HCT116 (cell line): ENCODE data around the gene TBATA. TPM values are rescaled to one million over a fixed set of nuclear protein-coding genes. Genes with fewer than 3 reads are reported as not detected.

Source experiments
- ATAC-seq: fragments of 200-7000 bp; cut with Tn5 transposase; 2 replicates; pipeline ENCODE4 v1.9.1; 2020; ENCODE audit warnings: mild to moderate bottlenecking, moderate library complexity
- BruUV-seq: library from RNA; stranded (reverse); fragments of 400-500 nt; replicated peaks from 2 replicates; lab custom pipeline; 2021; lab: Mats Ljungman, UMichigan
- CTCF ChIA-PET: fragments of 300-600 bp; sonication (Branson Sonifier 250); formaldehyde crosslinking; loops from one replicate; lab custom pipeline; 2021; ENCODE audit warnings: antibody characterized with exemption; lab: Charles Lee
- POLR2A ChIA-PET: fragments of 300-600, 350-600 bp; sonication (Branson Sonifier 250); formaldehyde crosslinking; loops from one replicate; lab custom pipeline; 2021; ENCODE audit warnings: antibody characterized with exemption; lab: Charles Lee
- RAD21 ChIA-PET, 2 experiments: fragments of 300-600 bp; sonication (Branson Sonifier 250); formaldehyde crosslinking; loops; one replicate each; lab custom pipeline; 2023; ENCODE audit warnings: low total read pairs in 2 of 2; ENCODE audit not compliant: uncharacterized antibody in 2 of 2, unreplicated experiment in 2 of 2, low non-redundant PET in 1 of 2; lab: Charles Lee
- DNase-seq: peaks from one replicate; pipeline ENCODE4 v3.0.0-alpha.2; 2010; ENCODE audit warnings: low read depth, low spot score
- H2AFZ ChIP-seq: fragments of 200-600 bp; shearing (Covaris generic), sonication (generic); 2 replicates; pipeline ENCODE4 v1.6.1; 2017; ENCODE audit warnings: low read depth, mixed run types, mixed read lengths, antibody characterized with exemption, low read length; ENCODE audit not compliant: poor library complexity, severe bottlenecking
- H3K27ac ChIP-seq: 2 replicates; pipeline ENCODE4 v1.5.1; 2012; ENCODE audit warnings: low read depth, low read length
- H3K27me3 ChIP-seq: fragments of 200-600 bp; sonication (generic); 2 replicates; pipeline ENCODE4 v1.6.1; 2016; ENCODE audit warnings: mixed run types, low read length, mixed read lengths; ENCODE audit not compliant: insufficient read depth
- H3K36me3 ChIP-seq, 2 experiments: fragments of 200-500 bp in 1 of 2; fragments of 200-600 bp in 1 of 2; sonication (Bioruptor generic) in 1 of 2; sonication (generic) in 1 of 2; 2 replicates each; pipeline versions ENCODE4 v1.5.1 to v1.6.1; 2014 to 2016; ENCODE audit warnings: low read length in 2 of 2, inconsistent platforms in 1 of 2, mixed read lengths in 1 of 2, mixed run types in 1 of 2; ENCODE audit not compliant: insufficient read depth in 2 of 2, control insufficient read depth in 1 of 2
- H3K4me1 ChIP-seq, 2 experiments: fragments of 200-600 bp in 1 of 2; sonication (generic) in 1 of 2; 2 replicates each; pipeline versions ENCODE4 v1.5.1 to v1.6.1; 2012 to 2017; ENCODE audit warnings: low read length in 2 of 2, inconsistent platforms in 1 of 2, mild to moderate bottlenecking in 1 of 2, mixed read lengths in 1 of 2, mixed run types in 1 of 2, moderate library complexity in 1 of 2; ENCODE audit not compliant: insufficient read depth in 2 of 2, control insufficient read depth in 1 of 2
- H3K4me2 ChIP-seq: fragments of 200-600 bp; sonication (generic); 2 replicates; pipeline ENCODE4 v1.6.1; 2017; ENCODE audit warnings: mixed run types, low read length, mixed read lengths
- H3K4me3 ChIP-seq, 2 experiments: fragments of 200-600 bp in 1 of 2; sonication (generic) in 1 of 2; replicated peaks in 1 of 2; 2 replicates each; pipeline ENCODE4 v1.5.1; 2011 to 2016; ENCODE audit warnings: low read length in 2 of 2, control low read depth in 1 of 2, low read depth in 1 of 2, mild to moderate bottlenecking in 1 of 2, mixed read lengths in 1 of 2, mixed run types in 1 of 2
- H3K79me2 ChIP-seq: fragments of 200-600 bp; sonication (generic); 2 replicates; pipeline ENCODE4 v1.6.1; 2017; ENCODE audit warnings: mild to moderate bottlenecking, mixed run types, low read length, moderate library complexity, mixed read lengths; ENCODE audit not compliant: insufficient read depth
- H3K9ac ChIP-seq: fragments of 200-600 bp; sonication (generic); 2 replicates; pipeline ENCODE4 v1.6.1; 2016; ENCODE audit warnings: low read length, mixed read lengths
- H3K9me2 ChIP-seq: fragments of 200-600 bp; sonication (generic), shearing (Covaris generic); 2 replicates; pipeline ENCODE4 v1.6.1; 2017; ENCODE audit warnings: mixed run types, mild to moderate bottlenecking, moderate library complexity; ENCODE audit not compliant: insufficient read depth
- H3K9me3 ChIP-seq, 2 experiments: fragments of 200-500 bp in 1 of 2; fragments of 200-600 bp in 1 of 2; sonication (Bioruptor generic) in 1 of 2; sonication (generic) in 1 of 2; 2 replicates each; pipeline ENCODE4 v1.6.1; 2014 to 2017; ENCODE audit warnings: low read length in 2 of 2, mixed read lengths in 2 of 2, inconsistent platforms in 1 of 2, low read depth in 1 of 2, mild to moderate bottlenecking in 1 of 2, mixed run types in 1 of 2, moderate library complexity in 1 of 2; ENCODE audit not compliant: control insufficient read depth in 1 of 2, insufficient read depth in 1 of 2
- H4K20me1 ChIP-seq: fragments of 200-600 bp; sonication (generic), shearing (Covaris generic); 2 replicates; pipeline ENCODE4 v1.6.1; 2017; ENCODE audit warnings: mixed run types, mild to moderate bottlenecking, moderate library complexity; ENCODE audit not compliant: insufficient read depth
- EGR1 ChIP-seq: IDR thresholded peaks from 2 replicates; pipeline ENCODE4 v1.6.1; 2012; ENCODE audit warnings: low read depth
- EZH2 ChIP-seq: fragments of 200-600 bp; sonication (generic); IDR thresholded peaks from 2 replicates; pipeline ENCODE4 v1.6.1; 2017; ENCODE audit warnings: antibody characterized with exemption, mixed run types
- EZH2phosphoT487 ChIP-seq: fragments of 200-600 bp; IDR thresholded peaks from 2 replicates; pipeline ENCODE4 v1.6.1; 2018; ENCODE audit warnings: antibody characterized with exemption, borderline replicate concordance
- JUND ChIP-seq: IDR thresholded peaks from 2 replicates; pipeline ENCODE4 v1.6.1; 2012
- RAD21 ChIP-seq: IDR thresholded peaks from 2 replicates; pipeline ENCODE4 v1.6.1; 2012; ENCODE audit warnings: low read depth, mild to moderate bottlenecking
- SIN3A ChIP-seq: IDR thresholded peaks from 2 replicates; pipeline ENCODE4 v1.6.1; 2012; ENCODE audit warnings: low read depth
- TCF7L2 ChIP-seq: IDR thresholded peaks from 2 replicates; pipeline ENCODE4 v1.7.0; 2011; ENCODE audit warnings: borderline replicate concordance, inconsistent platforms; ENCODE audit not compliant: insufficient read depth, insufficient read length; ENCODE audit errors: extremely low read depth
- YY1 ChIP-seq: IDR thresholded peaks from 2 replicates; pipeline ENCODE4 v1.6.1; 2011; ENCODE audit warnings: low read length, low read depth, moderate library complexity, mild to moderate bottlenecking; ENCODE audit not compliant: insufficient replicate concordance; ENCODE audit errors: extremely low read depth
- ZBTB33 ChIP-seq: IDR thresholded peaks from 2 replicates; pipeline ENCODE4 v1.6.1; 2011; ENCODE audit warnings: mild to moderate bottlenecking, low read length, moderate library complexity; ENCODE audit not compliant: insufficient replicate concordance; ENCODE audit errors: extremely low read depth
- intact Hi-C: fragments of 100-400 bp; cut with micrococcal nuclease; formaldehyde crosslinking; loops from 2 replicates; pipeline ENCODE4 v1.10.0; 2022
- total RNA-seq: library from RNA; stranded (reverse); gene quantifications from one replicate; pipeline ENCODE4 v1.2.1, GENCODE V29; 2021; ENCODE audit not compliant: unreplicated experiment

Gene TBATA
- total RNA-seq, 1 experiment from 2014 or later: not detected

GRCh38 chr10:70753026-70753663, 32.0 kb downstream of the TBATA start:
- H3K9ac ChIP-seq: no peak overlapping the region
- POLR2A ChIA-PET: no interaction called here
- intact Hi-C loops: no loop called here
- H3K79me2 ChIP-seq: no peaks in the 10 kb centered on the region
- BruUV-seq: no TSS peak
- ATAC-seq (no peak), DNase-seq (no peak)
- CTCF ChIA-PET: no interaction called here
- TF ChIP-seq EGR1: no peak
- H3K36me3 ChIP-seq: peaks cover 0 to 2% of the 10 kb centered on the region in 2 experiments; a peak in 2 of 4 replicates
- no peak overlapping the region for H3K4me2 ChIP-seq
- H3K9me2 ChIP-seq: no peaks in the 10 kb centered on the region
- H3K27me3 ChIP-seq: no peaks in the 10 kb centered on the region
- no peaks in the 10 kb centered on the region for H3K9me3 ChIP-seq
- no peak overlapping the region for H3K4me3 ChIP-seq
- H3K27ac ChIP-seq: no peak overlapping the region
- RAD21 ChIA-PET: no interaction called here
- no peak overlapping the region for H2AFZ ChIP-seq
- H3K4me1 ChIP-seq: peaks cover 14 to 44% of the 10 kb centered on the region in 2 experiments
- no peaks in the 10 kb centered on the region for H4K20me1 ChIP-seq

- ChIA-PET RAD21 (no interaction called here), CTCF (no interaction called here), POLR2A (no interaction called here)
- Histone ChIP-seq H3K4me1 (peaks cover 10 to 38% of the 10 kb centered on the region in 2 experiments), H2AFZ (no peak overlapping the region), H3K9me3 (no peaks in the 10 kb centered on the region), H3K9ac (no peak overlapping the region), H3K27ac (no peak overlapping the region), H3K4me3 (no peak overlapping the region), H4K20me1 (no peaks in the 10 kb centered on the region), H3K9me2 (no peaks in the 10 kb centered on the region), H3K79me2 (no peaks in the 10 kb centered on the region), H3K4me2 (no peak overlapping the region), H3K36me3 (peaks cover 0 to 2% of the 10 kb centered on the region in 2 experiments; a peak in 2 of 4 replicates), H3K27me3 (no peaks in the 10 kb centered on the region)
- no peak for DNase-seq
- intact Hi-C loops: no loop called here
- no TSS peak for BruUV-seq
- TF ChIP-seq RAD21: no peak
- TF ChIP-seq EGR1: no peak
- no peak for TF ChIP-seq ZBTB33
- no peak for TF ChIP-seq SIN3A
- no peak for TF ChIP-seq EZH2phosphoT487
- no peak for TF ChIP-seq YY1
- TF ChIP-seq TCF7L2: no peak
- no peak for TF ChIP-seq EZH2
- TF ChIP-seq JUND: no peak
- no peak for ATAC-seq
Measured at GRCh38 chr10:70752571-70752970, 32.6 kb downstream of the TBATA start.
